HG03558 (cell line): ENCODE data around the gene ASPDH.
A peak's percentile ranks its signal among the peaks of the same experiment; 100 is the strongest.

Source experiments
- ATAC-seq: cut with Tn5 transposase; IDR thresholded peaks from one replicate; pipeline ENCODE4 v1.9.1; 2021; ENCODE audit warnings: moderate number of reproducible peaks; ENCODE audit not compliant: unreplicated experiment; ENCODE audit errors: extremely low read depth

ASPDH gene

GRCh38 chr19:50516964-50517703 lies 3.4 kb upstream of the ASPDH start:
- ATAC-seq = no peak

DNA sequence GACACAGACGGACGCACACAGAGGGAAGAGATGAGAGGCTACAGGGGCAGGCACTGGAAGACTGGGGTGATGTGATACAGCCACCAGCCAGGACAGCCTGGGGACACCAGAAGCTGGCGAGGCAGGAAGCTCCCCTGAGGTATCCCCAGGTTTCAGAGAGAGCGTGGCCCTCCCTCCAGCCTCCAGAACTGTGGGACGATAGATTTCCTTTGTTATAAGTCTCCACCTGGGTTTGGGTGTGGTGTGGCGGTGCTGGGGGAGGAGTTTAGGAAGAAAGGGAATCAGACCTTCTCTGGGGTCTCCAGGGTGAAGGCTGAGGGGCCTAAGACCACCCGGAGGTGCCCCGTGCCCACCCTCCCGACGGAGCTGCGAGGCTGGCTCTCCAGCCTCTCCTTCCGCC lies 2.7 kb upstream of the ASPDH start:
- ATAC-seq = no peak

DNA sequence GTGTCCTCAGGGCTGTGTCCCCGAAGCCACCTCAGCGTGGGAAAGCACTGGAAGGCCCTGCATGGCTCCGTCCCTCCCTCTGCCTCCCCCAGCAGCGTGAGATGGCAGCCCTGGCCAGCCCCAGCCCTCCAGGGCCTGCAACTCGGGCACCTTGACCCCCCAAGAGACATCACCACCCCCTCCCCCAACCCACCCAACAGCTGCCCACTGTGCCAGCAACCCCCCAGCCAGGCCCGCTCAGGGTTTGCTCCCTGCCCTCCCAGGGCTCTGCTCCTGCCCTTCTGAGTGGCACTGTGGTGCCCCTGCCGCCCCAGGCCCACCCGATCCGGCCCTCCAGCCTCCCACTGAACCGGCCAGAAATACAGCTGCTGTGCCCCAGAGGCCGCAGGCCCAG lies 1.5 kb upstream of the ASPDH start:
- ATAC-seq = no peak

DNA sequence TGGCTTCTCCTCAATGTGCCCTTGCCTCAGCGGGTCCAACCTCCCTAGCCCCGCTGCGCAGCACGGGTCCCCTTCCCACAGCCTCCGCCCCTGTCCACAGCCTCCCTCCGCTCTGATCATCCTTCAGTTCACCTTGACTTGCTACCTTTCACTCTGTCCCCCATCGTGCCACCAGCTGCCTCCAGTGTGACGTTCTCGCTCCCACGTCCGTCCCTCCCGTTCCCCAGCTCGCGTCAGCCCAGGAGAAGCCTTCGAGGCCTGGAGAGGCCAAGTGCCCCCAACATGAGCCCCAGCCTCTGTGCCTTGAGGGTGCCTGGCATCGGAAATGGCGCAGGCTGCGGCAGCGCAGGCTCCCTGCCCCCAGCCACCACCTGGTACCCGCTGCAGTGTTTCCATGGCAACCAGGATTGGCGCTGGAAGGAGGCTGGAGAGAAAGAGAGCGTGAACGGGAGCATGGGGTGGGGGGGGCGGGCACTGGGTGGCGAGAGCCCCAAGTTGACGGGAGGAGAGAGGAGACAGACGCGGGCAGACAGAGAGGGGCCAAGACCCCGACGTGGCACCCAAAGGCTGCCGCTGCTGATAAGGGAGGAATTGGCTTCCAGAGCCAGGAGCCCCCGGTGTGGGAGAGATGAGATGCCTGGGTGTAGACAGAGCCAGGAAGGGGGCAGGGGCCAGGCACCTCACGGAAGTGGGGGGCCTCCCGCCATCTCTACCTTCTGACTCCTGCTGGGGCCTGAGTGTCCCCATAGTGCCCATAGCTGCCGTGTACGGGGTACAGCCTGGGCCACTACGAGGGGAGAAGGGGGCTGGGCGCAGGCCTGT lies 844 bp upstream of the ASPDH start:
- ATAC-seq = no peak

- no peak for ATAC-seq
Observed at GRCh38 chr19:50512999-50513745, 541 bp downstream of the ASPDH start.

GRCh38 chr19:50512112-50512998 lies 1.4 kb downstream of the ASPDH start:
- ATAC-seq = no peak

DNA sequence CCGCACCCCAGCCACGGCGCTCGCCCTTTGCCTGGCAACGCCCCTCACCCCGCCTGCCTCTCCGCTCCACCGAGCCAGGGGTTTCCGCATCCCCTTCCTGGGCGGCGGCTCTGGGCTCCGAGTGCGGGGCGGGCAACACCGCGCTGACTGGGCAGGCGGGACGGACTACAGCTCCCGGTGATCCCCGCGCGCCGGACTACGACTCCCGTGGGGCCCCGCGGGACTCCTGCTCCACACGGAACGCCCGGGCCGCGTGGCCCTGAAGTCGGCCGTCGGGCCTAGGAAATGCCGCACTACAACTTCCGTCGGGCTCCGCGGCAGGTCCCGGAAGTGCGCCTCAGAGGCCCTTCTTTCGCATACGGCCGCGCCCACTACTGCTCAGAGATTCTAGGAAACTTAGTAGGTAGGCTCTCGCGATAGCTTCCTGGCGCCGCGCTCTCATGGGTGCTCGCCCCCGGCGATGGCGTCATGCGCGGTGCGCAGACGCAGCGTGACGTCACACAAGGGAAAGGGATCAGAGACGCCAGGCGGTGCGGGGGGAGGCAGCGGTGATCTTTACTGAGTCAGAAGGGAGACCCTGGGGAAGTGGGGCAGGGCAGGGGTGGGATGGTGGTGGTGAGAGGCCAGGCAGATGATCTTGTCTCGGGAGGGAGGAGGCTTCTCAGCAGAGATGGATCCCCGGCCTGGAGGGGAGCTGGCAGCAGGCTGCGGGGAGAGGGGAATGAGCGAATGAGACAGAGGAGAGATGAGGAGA lies 2.5 kb downstream of the ASPDH start, which contains the start of gene JOSD2:
Gene JOSD2 (minus strand): TSS at position 123 of the 754 bp plus-strand sequence. CDS start 760 bp downstream, outside the sequence.
- ATAC-seq = peak; percentile 72

GRCh38 chr19:50510700-50511068 lies 3.0 kb downstream of the ASPDH start:
- no peak for ATAC-seq

- no peak for ATAC-seq
Observed at GRCh38 chr19:50510121-50510670, 3.5 kb downstream of the ASPDH start.

- no peak for ATAC-seq
Observed at GRCh38 chr19:50509366-50509765, 4.3 kb downstream of the ASPDH start.

GRCh38 chr19:50508843-50509190 lies 4.9 kb downstream of the ASPDH start:
- ATAC-seq = no peak

GRCh38 chr19:50507376-50507775 lies 6.3 kb downstream of the ASPDH start:
- no peak for ATAC-seq

GRCh38 chr19:50506700-50507099 lies 7.0 kb downstream of the ASPDH start:
- no peak for ATAC-seq

DNA sequence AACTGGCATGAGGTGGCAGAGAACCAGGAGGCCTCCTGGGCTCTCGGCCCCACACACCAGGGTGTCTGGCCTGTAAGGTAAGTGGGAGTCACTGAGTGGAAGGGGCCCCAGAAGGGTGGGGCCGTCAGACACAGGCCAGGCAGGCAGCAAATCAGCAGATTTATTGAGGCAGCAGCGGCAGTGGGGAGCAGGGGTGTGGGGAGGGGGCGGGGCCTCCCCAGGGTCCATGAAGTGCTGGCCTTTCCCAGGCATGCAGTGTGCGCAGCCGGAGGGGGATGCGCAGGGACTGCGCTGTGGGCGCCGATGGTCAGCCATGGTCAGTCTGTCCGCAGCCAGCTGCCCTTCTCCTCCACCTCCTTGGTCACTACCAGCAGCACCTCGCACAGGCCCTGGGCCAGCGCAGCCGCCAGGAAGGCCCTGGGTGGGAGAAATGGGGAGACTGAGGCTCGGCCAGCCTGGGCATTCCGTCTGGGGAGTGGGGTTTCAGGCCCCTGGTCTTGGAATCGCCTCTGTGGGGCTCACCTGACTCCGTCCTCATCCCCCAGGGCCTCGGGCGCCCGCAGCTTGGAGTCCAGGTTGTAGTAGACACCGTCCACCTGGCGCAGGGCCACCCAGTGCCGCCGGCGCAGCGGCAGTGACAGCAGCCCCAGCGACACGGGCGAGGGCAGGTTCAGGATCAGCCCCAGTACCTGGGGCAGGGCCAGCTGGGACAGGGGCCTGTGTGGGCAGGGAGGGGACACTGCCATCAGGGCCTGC lies 7.7 kb downstream of the ASPDH start:
- no peak for ATAC-seq

DNA sequence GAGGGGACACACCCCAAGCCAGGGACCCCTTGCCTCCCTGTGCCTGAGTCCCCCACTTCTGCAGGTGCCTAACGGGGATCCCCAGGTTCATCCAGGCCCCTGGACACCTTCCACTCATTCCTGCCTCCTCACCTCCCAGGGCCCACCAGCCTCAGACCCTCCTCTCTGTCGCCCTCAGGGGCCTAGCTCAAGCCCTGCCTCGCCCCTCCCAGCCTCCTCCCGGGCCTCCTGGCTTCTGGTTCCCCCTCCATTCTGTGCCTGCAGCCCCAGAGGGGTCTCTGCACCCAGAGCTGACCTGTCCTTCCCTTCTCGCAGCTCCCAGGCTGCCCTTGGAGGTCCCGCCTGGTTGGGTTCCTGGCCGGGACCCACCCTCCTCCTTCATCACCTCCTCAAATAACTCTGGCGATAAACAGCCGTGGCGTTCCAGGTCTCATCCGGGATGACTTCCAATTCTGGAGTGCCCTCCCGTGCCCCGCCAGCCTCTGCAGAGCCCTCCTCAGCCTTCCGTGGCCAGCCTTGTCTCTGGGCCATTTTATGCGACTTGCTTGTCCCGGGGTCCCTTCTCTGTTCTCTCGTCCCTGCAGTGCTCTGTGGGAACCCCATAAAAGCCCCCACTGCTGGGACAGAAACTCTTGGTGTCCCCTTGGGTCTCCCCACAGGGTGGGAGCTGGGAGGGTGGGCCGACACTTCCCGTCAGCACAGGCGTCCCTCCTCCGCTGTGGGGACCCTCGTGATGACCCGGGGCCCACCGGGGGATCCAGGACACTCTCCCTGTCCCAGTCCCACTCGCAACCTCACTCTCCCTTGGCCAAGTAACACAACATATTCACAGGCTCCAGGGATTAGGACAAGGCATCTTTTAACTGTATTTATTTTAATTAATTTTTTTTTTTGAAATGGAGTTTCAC lies 11.9 kb downstream of the ASPDH start:
- ATAC-seq = no peak

- no peak for ATAC-seq
Observed at GRCh38 chr19:50501186-50501567, 12.5 kb downstream of the ASPDH start.

DNA sequence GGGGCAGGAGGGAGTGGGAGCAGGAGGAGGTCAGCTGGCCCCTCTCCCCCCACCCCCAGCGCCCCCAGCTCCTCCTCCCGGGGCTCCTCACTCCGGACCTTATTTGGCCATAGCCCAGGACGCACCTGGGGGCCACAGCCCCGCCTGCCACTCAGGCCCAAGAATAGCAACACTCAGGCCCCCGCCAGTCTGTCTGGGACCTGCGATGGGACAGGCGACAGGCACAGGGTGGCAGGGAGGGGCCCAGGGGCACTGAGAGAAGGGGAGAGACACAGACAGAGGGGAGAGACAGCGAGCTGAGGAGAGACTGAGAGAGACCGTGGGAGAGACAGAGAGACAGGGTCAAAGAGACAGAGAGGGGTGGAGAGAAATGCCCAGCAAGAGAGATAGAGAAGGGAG lies 13.0 kb downstream of the ASPDH start:
- ATAC-seq = no peak
